Fibroblast of lung (primary cell): ENCODE measurements around the gene OGFOD3. TPM values are rescaled to one million over a fixed set of nuclear protein-coding genes. Genes with fewer than 3 reads are reported as not detected.

Experiments
- DNase-seq, 2 donors: peaks; one replicate each; pipeline versions ENCODE4 v3.0.0 to v3.0.0-alpha.2; 2010; ENCODE audit warnings: low read depth in 2 of 2
- H2AFZ ChIP-seq: 2 replicates; pipeline ENCODE4 v1.5.1; 2012; ENCODE audit warnings: low read length, control low read depth, inconsistent platforms
- H3K27ac ChIP-seq: 2 replicates; pipeline ENCODE4 v1.5.1; 2011; ENCODE audit warnings: low read length, control low read depth; ENCODE audit not compliant: insufficient read depth
- H3K27me3 ChIP-seq: 2 replicates; pipeline ENCODE4 v1.5.1; 2011; ENCODE audit warnings: mild to moderate bottlenecking, low read length; ENCODE audit not compliant: control insufficient read depth, insufficient read depth
- H3K36me3 ChIP-seq: 2 replicates; pipeline ENCODE4 v1.5.1; 2011; ENCODE audit warnings: low read length; ENCODE audit not compliant: control insufficient read depth, insufficient read depth
- H3K4me1 ChIP-seq: 2 replicates; pipeline ENCODE4 v1.5.1; 2011; ENCODE audit warnings: low read length; ENCODE audit not compliant: control insufficient read depth, insufficient read depth; ENCODE audit errors: extremely low read depth
- H3K4me2 ChIP-seq: 2 replicates; pipeline ENCODE4 v1.5.1; 2011; ENCODE audit warnings: low read length, control low read depth; ENCODE audit not compliant: insufficient read depth; ENCODE audit errors: extremely low read depth
- H3K4me3 ChIP-seq, 4 experiments: fragments of 200-600 bp in 1 of 4; sonication (generic) in 1 of 4; replicated peaks in 1 of 4; 2 replicates each; pipeline ENCODE4 v1.5.1; 2011 to 2016; ENCODE audit warnings: low read length in 4 of 4, low read depth in 3 of 4, mild to moderate bottlenecking in 3 of 4, control low read depth in 2 of 4, inconsistent platforms in 1 of 4, mixed read lengths in 1 of 4; ENCODE audit not compliant: insufficient read depth in 1 of 4; ENCODE audit errors: control extremely low read depth in 1 of 4
- H3K79me2 ChIP-seq: 2 replicates; pipeline ENCODE4 v1.5.1; 2012; ENCODE audit warnings: mild to moderate bottlenecking, low read length, inconsistent platforms; ENCODE audit not compliant: control insufficient read depth, insufficient read depth
- H3K9ac ChIP-seq: 2 replicates; pipeline ENCODE4 v1.5.1; 2011; ENCODE audit warnings: mild to moderate bottlenecking, low read length, control low read depth; ENCODE audit not compliant: insufficient read depth
- H3K9me3 ChIP-seq: 2 replicates; pipeline ENCODE4 v1.5.1; 2012; ENCODE audit warnings: low read depth, low read length; ENCODE audit not compliant: control insufficient read depth, insufficient read depth
- H4K20me1 ChIP-seq: 2 replicates; pipeline ENCODE4 v1.5.1; 2011; ENCODE audit warnings: low read length; ENCODE audit not compliant: control insufficient read depth, insufficient read depth; ENCODE audit errors: extremely low read depth
- CTCF ChIP-seq, 2 donors: IDR thresholded peaks in 1 of 2; conservative IDR thresholded peaks in 1 of 2; 1 replicate in 1 of 2; 2 replicates in 1 of 2; pipeline ENCODE4 v1.5.1; 2011 to 2012; ENCODE audit warnings: low read length in 2 of 2, control low read depth in 1 of 2, inconsistent platforms in 1 of 2, low read depth in 1 of 2, mild to moderate bottlenecking in 1 of 2
- EZH2 ChIP-seq: IDR thresholded peaks from 2 replicates; pipeline ENCODE4 v1.5.1; 2012; ENCODE audit warnings: low read length, control low read depth, mild to moderate bottlenecking; ENCODE audit errors: missing control alignments
- polyA plus RNA-seq, 2 donors: library from polyadenylated mRNA; depleted of rRNA in 1 of 2; stranded (reverse) in 1 of 2; unstranded in 1 of 2; fragments of >200 nt; gene quantifications; 2 replicates each; pipeline ENCODE4 v1.2.1, GENCODE V29; 2011 to 2012; ENCODE audit warnings: missing spikeins in 1 of 2
- total RNA-seq: library from RNA; depleted of rRNA; stranded (reverse); fragments of >200 nt; gene quantifications from 2 replicates; pipeline ENCODE4 v1.2.1, GENCODE V29; 2014

The OGFOD3 gene
- total and polyA plus RNA-seq, 2 donors (not counting 1 experiment from before 2014, with no cell fraction given), result 25.6 to 27.1 TPM

GRCh38 chr17:82389379-82389778, 29.0 kb downstream of the OGFOD3 start:
- H3K4me1 ChIP-seq, result no peaks in the 10 kb centered on the region
- no peak overlapping the region for H2AFZ ChIP-seq
- no peaks in the 10 kb centered on the region for H3K36me3 ChIP-seq
- no peaks in the 10 kb centered on the region for H3K9me3 ChIP-seq
- H3K27me3 ChIP-seq, result peaks cover 17% of the 10 kb centered on the region
- no peak overlapping the region for H3K9ac ChIP-seq
- H3K79me2 ChIP-seq, result no peaks in the 10 kb centered on the region
- TF ChIP-seq CTCF (conservative IDR thresholded peaks at IDR 0.05 in 1 of 2, IDR thresholded peaks at IDR 0.05 in 1 of 2; ENCODE audit: low read depth in 1 of 2, low read length in 2 of 2) (no peak), EZH2 (no peak)
- H3K27ac ChIP-seq, result no peak overlapping the region
- no peak overlapping the region for H3K4me3 ChIP-seq
- H3K4me2 ChIP-seq, result no peak overlapping the region
- DNase-seq, result no peak
- no peaks in the 10 kb centered on the region for H4K20me1 ChIP-seq

DNA sequence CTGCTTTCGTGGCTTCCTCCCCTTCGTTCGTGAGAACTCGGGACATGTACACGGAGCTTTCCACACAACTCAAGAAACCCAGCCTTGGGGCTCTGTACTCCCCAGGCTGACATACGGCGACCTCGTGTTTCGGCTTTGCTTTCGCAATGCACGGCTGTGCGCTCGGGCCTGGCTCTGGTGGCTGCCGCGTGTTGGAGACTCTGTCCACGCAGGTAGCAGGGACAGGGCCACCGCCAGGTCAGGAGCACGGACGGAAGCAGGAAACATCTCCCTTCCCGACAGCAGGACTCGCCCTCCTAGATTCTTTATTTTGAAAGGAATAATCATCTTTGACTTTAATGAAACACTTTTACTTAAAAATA, 29.5 kb downstream of the OGFOD3 start:
- Histone ChIP-seq H3K9me3 (no peaks in the 10 kb centered on the region), H3K27ac (no peak overlapping the region), H3K9ac (no peak overlapping the region), H3K36me3 (no peaks in the 10 kb centered on the region), H3K4me3 (no peak overlapping the region), H4K20me1 (no peaks in the 10 kb centered on the region), H3K27me3 (peaks cover 17% of the 10 kb centered on the region), H2AFZ (no peak overlapping the region), H3K4me1 (no peaks in the 10 kb centered on the region), H3K4me2 (no peak overlapping the region), H3K79me2 (no peaks in the 10 kb centered on the region)
- TF ChIP-seq CTCF (conservative IDR thresholded peaks at IDR 0.05 in 1 of 2, IDR thresholded peaks at IDR 0.05 in 1 of 2; ENCODE audit: low read depth in 1 of 2, low read length in 2 of 2), result no peak
- TF ChIP-seq EZH2, result no peak
- DNase-seq, result no peak

GRCh38 chr17:82388223-82388921, 30.0 kb downstream of the OGFOD3 start:
- H3K4me1 ChIP-seq, result no peaks in the 10 kb centered on the region
- no peak for DNase-seq
- H3K9me3 ChIP-seq, result no peaks in the 10 kb centered on the region
- H3K4me3 ChIP-seq, result no peak overlapping the region
- no peaks in the 10 kb centered on the region for H4K20me1 ChIP-seq
- no peak overlapping the region for H3K4me2 ChIP-seq
- TF ChIP-seq CTCF (conservative IDR thresholded peaks at IDR 0.05 in 1 of 2, IDR thresholded peaks at IDR 0.05 in 1 of 2; ENCODE audit: low read depth in 1 of 2, low read length in 2 of 2), result no peak
- no peak for TF ChIP-seq EZH2
- H2AFZ ChIP-seq, result no peak overlapping the region
- H3K27me3 ChIP-seq, result peaks cover 17% of the 10 kb centered on the region
- H3K36me3 ChIP-seq, result no peaks in the 10 kb centered on the region
- H3K27ac ChIP-seq, result no peak overlapping the region
- H3K79me2 ChIP-seq, result no peaks in the 10 kb centered on the region
- H3K9ac ChIP-seq, result no peak overlapping the region
